GM21529 (cell line): ENCODE results near the gene TGM1.
A peak's percentile ranks its signal among the peaks of the same experiment; 100 is the strongest.

Experiments used
- ATAC-seq: cut with Tn5 transposase; IDR thresholded peaks from one replicate; pipeline ENCODE4 v1.9.1; 2021; ENCODE audit not compliant: unreplicated experiment

TGM1 gene

GRCh38 chr14:24262821-24263733 lies at the start of gene TGM1:
Gene TGM1 (minus strand): TSS chr14:24263177. CDS start chr14:24262352, 825 bp downstream.
- no peak for ATAC-seq

- no peak for ATAC-seq
Observed at GRCh38 chr14:24311837-24312615, 49.0 kb upstream of the TGM1 start.

- ATAC-seq = peak; percentile 58
Observed at GRCh38 chr14:24310646-24311604, 47.9 kb upstream of the TGM1 start, which contains the start of gene LTB4R. Gene LTB4R (plus strand): TSS chr14:24311502. CDS start chr14:24315652, 4,150 bp downstream.

GRCh38 chr14:24310265-24310645 lies 47.3 kb upstream of the TGM1 start:
- ATAC-seq = no peak

GRCh38 chr14:24309538-24310264 lies 46.7 kb upstream of the TGM1 start, which contains the start of gene LTB4R2:
Gene LTB4R2 (plus strand): TSS chr14:24310140. CDS start chr14:24310665, 525 bp downstream.
- no peak for ATAC-seq

- ATAC-seq = no peak
Observed at GRCh38 chr14:24308342-24309124, 45.6 kb upstream of the TGM1 start.

GRCh38 chr14:24307575-24308341 lies 44.8 kb upstream of the TGM1 start, which contains the start of gene CIDEB:
Gene CIDEB (minus strand): TSS chr14:24307977. CDS start chr14:24307858, 119 bp downstream.
- ATAC-seq = no peak

- ATAC-seq = no peak
Observed at GRCh38 chr14:24307156-24307574, 44.2 kb upstream of the TGM1 start.

GRCh38 chr14:24304019-24304387 lies 41.0 kb upstream of the TGM1 start:
- ATAC-seq = no peak

GRCh38 chr14:24300326-24300980 lies 37.5 kb upstream of the TGM1 start:
- ATAC-seq = no peak

GRCh38 chr14:24299255-24300191 lies 36.5 kb upstream of the TGM1 start, which contains the start of the genes DHRS1 and NOP9:
Gene DHRS1 (minus strand): TSS chr14:24299780. CDS start chr14:24299106, 674 bp downstream.
Gene NOP9 (plus strand): TSS chr14:24299850. CDS start chr14:24299955, 105 bp downstream.
- ATAC-seq = peak; percentile 69

- ATAC-seq = no peak
Observed at GRCh38 chr14:24298892-24299254, 35.9 kb upstream of the TGM1 start.

GRCh38 chr14:24297190-24297964 lies 34.4 kb upstream of the TGM1 start:
- ATAC-seq = peak; percentile 27

- peak; percentile 49 for ATAC-seq
Observed at GRCh38 chr14:24296341-24297157, 33.6 kb upstream of the TGM1 start.

GRCh38 chr14:24293525-24293924 lies 30.5 kb upstream of the TGM1 start:
- no peak for ATAC-seq
